ENCODE results near the gene CD4. TPM values are rescaled to one million over a fixed set of nuclear protein-coding genes. Genes with fewer than 3 reads are reported as not detected.

The CD4 gene
- total and polyA plus RNA-seq, 2 donors (not counting 1 experiment from before 2014, with no cell fraction given): 27.2 to 152 TPM

DNA sequence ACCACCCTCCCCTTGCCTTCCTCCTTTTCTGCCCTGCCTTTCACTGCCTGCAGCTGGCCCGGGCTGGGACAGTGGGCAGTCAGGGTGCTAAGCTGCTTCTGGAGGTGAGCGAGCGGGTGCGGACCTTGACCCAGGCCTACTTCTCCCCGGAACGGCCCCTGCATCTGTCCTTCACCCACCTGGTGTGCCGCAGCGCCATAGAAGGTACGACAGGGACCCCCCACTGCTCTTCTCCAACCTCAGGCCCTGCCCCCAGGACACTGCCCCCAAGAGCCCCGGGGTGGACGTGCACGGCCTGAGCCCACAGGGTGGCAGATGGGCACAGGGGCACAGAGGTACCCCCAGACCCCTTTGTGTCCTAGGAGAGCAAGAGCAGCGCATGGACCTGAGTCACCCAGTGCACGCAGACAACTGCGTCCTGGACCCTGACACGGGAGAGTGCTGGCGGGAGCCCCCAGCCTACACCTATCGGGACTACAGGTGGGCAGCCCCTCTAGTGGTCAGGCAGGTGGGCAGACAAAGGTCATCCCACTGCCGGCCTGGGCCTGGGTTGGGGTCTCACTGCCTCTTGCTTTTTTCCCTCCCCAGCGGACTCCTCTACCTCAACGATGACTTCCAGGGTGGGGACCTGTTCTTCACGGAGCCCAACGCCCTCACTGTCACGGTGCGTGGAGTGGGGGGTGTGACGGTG lies 48.2 kb downstream of the CD4 start:
- no peak for TF ChIP-seq CTCF (conservative IDR thresholded peaks at IDR 0.05 in 1 of 2, IDR thresholded peaks at IDR 0.05 in 1 of 2; ENCODE audit: low read depth in 1 of 2, low read length in 2 of 2)
- TF ChIP-seq EZH2 (IDR thresholded peaks at IDR 0.05; ENCODE audit: low read length, missing control alignments): no peak
- Histone ChIP-seq H3K27me3 (ENCODE audit: control insufficient read depth, insufficient read depth, low read length) (no peaks in the 10 kb centered on the region), H3K4me3 (replicated peaks in 1 of 4; ENCODE audit: control extremely low read depth in 1 of 4, insufficient read depth in 1 of 4, low read depth in 3 of 4, low read length in 4 of 4) (no peak overlapping the region), H4K20me1 (ENCODE audit: control insufficient read depth, extremely low read depth, insufficient read depth, low read length) (no peaks in the 10 kb centered on the region), H3K36me3 (ENCODE audit: control insufficient read depth, insufficient read depth, low read length) (peaks cover 29% of the 10 kb centered on the region), H3K4me2 (ENCODE audit: extremely low read depth, insufficient read depth, low read length) (no peak overlapping the region), H2AFZ (ENCODE audit: low read length) (no peak overlapping the region), H3K4me1 (ENCODE audit: control insufficient read depth, extremely low read depth, insufficient read depth, low read length) (no peaks in the 10 kb centered on the region), H3K27ac (ENCODE audit: insufficient read depth, low read length) (no peak overlapping the region), H3K9me3 (ENCODE audit: control insufficient read depth, insufficient read depth, low read depth, low read length) (no peaks in the 10 kb centered on the region), H3K79me2 (ENCODE audit: control insufficient read depth, insufficient read depth, low read length) (no peaks in the 10 kb centered on the region), H3K9ac (ENCODE audit: insufficient read depth, low read length) (no peak overlapping the region)
- DNase-seq (ENCODE audit: low read depth in 2 of 2): no peak

DNA sequence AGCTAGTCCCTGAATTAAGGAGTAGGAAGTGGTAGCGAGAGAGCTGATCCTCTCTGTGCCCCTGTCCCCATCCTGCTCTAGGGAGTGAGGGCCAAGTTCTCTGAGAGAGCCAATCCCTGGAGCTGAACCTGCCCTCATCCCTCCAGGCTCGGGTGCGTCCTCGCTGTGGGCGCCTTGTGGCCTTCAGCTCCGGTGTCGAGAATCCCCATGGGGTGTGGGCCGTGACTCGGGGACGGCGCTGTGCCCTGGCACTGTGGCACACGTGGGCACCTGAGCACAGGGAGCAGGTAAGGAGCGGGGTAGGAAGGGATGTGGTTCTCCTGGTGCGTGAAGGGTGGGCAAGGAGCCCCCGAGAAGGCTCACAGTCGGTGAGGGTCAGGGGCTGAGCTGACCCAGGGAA lies 49.5 kb downstream of the CD4 start:
- Histone ChIP-seq H2AFZ (ENCODE audit: low read length) (no peak overlapping the region), H3K4me3 (replicated peaks in 1 of 4; ENCODE audit: control extremely low read depth in 1 of 4, insufficient read depth in 1 of 4, low read depth in 3 of 4, low read length in 4 of 4) (no peak overlapping the region), H3K27me3 (ENCODE audit: control insufficient read depth, insufficient read depth, low read length) (no peaks in the 10 kb centered on the region), H3K36me3 (ENCODE audit: control insufficient read depth, insufficient read depth, low read length) (peaks cover 27% of the 10 kb centered on the region), H3K79me2 (ENCODE audit: control insufficient read depth, insufficient read depth, low read length) (no peaks in the 10 kb centered on the region), H3K4me1 (ENCODE audit: control insufficient read depth, extremely low read depth, insufficient read depth, low read length) (no peaks in the 10 kb centered on the region), H3K27ac (ENCODE audit: insufficient read depth, low read length) (no peak overlapping the region), H4K20me1 (ENCODE audit: control insufficient read depth, extremely low read depth, insufficient read depth, low read length) (no peaks in the 10 kb centered on the region), H3K4me2 (ENCODE audit: extremely low read depth, insufficient read depth, low read length) (no peak overlapping the region), H3K9ac (ENCODE audit: insufficient read depth, low read length) (no peak overlapping the region), H3K9me3 (ENCODE audit: control insufficient read depth, insufficient read depth, low read depth, low read length) (no peaks in the 10 kb centered on the region)
- TF ChIP-seq CTCF (conservative IDR thresholded peaks at IDR 0.05 in 1 of 2, IDR thresholded peaks at IDR 0.05 in 1 of 2; ENCODE audit: low read depth in 1 of 2, low read length in 2 of 2): no peak
- TF ChIP-seq EZH2 (IDR thresholded peaks at IDR 0.05; ENCODE audit: low read length, missing control alignments): no peak
- no peak for DNase-seq (ENCODE audit: low read depth in 2 of 2)

GRCh38 chr12:6839482-6840201 lies 50.3 kb downstream of the CD4 start:
- H3K4me1 ChIP-seq (ENCODE audit: control insufficient read depth, extremely low read depth, insufficient read depth, low read length): no peaks in the 10 kb centered on the region
- no peak for DNase-seq (ENCODE audit: low read depth in 2 of 2)
- TF ChIP-seq EZH2 (IDR thresholded peaks at IDR 0.05; ENCODE audit: low read length, missing control alignments) (no peak), CTCF (conservative IDR thresholded peaks at IDR 0.05 in 1 of 2, IDR thresholded peaks at IDR 0.05 in 1 of 2; ENCODE audit: low read depth in 1 of 2, low read length in 2 of 2) (no peak)
- no peaks in the 10 kb centered on the region for H3K9me3 ChIP-seq (ENCODE audit: control insufficient read depth, insufficient read depth, low read depth, low read length)
- no peak overlapping the region for H2AFZ ChIP-seq (ENCODE audit: low read length)
- H3K79me2 ChIP-seq (ENCODE audit: control insufficient read depth, insufficient read depth, low read length): no peaks in the 10 kb centered on the region
- no peak overlapping the region for H3K4me2 ChIP-seq (ENCODE audit: extremely low read depth, insufficient read depth, low read length)
- H3K9ac ChIP-seq (ENCODE audit: insufficient read depth, low read length): no peak overlapping the region
- no peak overlapping the region for H3K27ac ChIP-seq (ENCODE audit: insufficient read depth, low read length)
- no peaks in the 10 kb centered on the region for H3K27me3 ChIP-seq (ENCODE audit: control insufficient read depth, insufficient read depth, low read length)
- no peaks in the 10 kb centered on the region for H4K20me1 ChIP-seq (ENCODE audit: control insufficient read depth, extremely low read depth, insufficient read depth, low read length)
- no peak overlapping the region for H3K4me3 ChIP-seq (replicated peaks in 1 of 4; ENCODE audit: control extremely low read depth in 1 of 4, insufficient read depth in 1 of 4, low read depth in 3 of 4, low read length in 4 of 4)
- peaks cover 27% of the 10 kb centered on the region for H3K36me3 ChIP-seq (ENCODE audit: control insufficient read depth, insufficient read depth, low read length)

Data from fibroblast of lung (primary cell).